Gastroesophageal sphincter (tissue), 3 donors: ENCODE measurements around the gene MSS51.

Experiments
- EP300 ChIP-seq: sonication (generic); formaldehyde crosslinking; IDR thresholded peaks from one replicate; pipeline ENCODE4 v1.6.1; 2017; ENCODE audit warnings: antibody characterized with exemption, mild to moderate bottlenecking
- POLR2AphosphoS5 ChIP-seq: sonication (generic); formaldehyde crosslinking; IDR thresholded peaks from one replicate; pipeline ENCODE4 v1.6.1; 2017; ENCODE audit warnings: antibody characterized with exemption
- TF ChIP-seq, protein P1 (sequence below), 4 experiments: fragments of 200-600 bp in 2 of 4; fragments of 450-650 bp in 2 of 4; sonication (generic) in 1 of 4; IDR thresholded peaks; one replicate each; pipeline ENCODE4 v1.5.1; 2017 to 2019; ENCODE audit warnings: antibody characterized with exemption in 4 of 4, mild to moderate bottlenecking in 2 of 4, moderate library complexity in 2 of 4

DNA sequence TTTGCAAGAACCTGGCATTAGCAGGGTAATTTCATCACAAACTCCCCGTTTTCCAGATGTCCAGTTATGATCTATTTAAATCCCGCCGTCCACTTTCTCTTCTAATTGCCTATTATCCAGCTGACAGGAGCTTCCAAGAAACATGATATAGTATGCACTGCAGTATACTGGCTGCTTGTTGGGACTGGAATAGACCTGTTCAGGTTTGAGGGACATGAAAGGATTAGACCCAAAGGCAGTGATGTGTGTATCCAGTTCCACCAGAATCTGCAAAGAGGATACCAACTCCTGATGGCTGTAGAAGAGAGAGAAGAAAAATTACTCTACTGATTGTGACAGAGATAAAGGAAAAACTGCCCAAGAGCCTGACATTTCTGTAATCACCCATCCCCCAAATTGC lies 8.9 kb downstream of the MSS51 start:
- no peak for TF ChIP-seq POLR2AphosphoS5
- no peak for TF ChIP-seq EP300
- TF ChIP-seq, protein P1, sequence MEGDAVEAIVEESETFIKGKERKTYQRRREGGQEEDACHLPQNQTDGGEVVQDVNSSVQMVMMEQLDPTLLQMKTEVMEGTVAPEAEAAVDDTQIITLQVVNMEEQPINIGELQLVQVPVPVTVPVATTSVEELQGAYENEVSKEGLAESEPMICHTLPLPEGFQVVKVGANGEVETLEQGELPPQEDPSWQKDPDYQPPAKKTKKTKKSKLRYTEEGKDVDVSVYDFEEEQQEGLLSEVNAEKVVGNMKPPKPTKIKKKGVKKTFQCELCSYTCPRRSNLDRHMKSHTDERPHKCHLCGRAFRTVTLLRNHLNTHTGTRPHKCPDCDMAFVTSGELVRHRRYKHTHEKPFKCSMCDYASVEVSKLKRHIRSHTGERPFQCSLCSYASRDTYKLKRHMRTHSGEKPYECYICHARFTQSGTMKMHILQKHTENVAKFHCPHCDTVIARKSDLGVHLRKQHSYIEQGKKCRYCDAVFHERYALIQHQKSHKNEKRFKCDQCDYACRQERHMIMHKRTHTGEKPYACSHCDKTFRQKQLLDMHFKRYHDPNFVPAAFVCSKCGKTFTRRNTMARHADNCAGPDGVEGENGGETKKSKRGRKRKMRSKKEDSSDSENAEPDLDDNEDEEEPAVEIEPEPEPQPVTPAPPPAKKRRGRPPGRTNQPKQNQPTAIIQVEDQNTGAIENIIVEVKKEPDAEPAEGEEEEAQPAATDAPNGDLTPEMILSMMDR (IDR thresholded peaks at IDR 0.05): no peak
